ENCODE data around the gene OTOF. TPM values are rescaled to one million over a fixed set of nuclear protein-coding genes. Genes with fewer than 3 reads are reported as not detected.

OTOF gene
- polyA plus RNA-seq, 2 donors: 0.04 to 0.20 TPM

GRCh38 chr2:26423750-26424149 is 54.2 kb downstream of the OTOF start:
- H3K36me3 ChIP-seq (ENCODE audit: control insufficient read depth in 2 of 2, insufficient read depth in 2 of 2, low read length in 1 of 2): no peaks in the 10 kb centered on the region
- H3K4me1 ChIP-seq (ENCODE audit: control insufficient read depth in 2 of 2, insufficient read depth in 2 of 2, low read length in 1 of 2): no peaks in the 10 kb centered on the region
- H3K4me3 ChIP-seq (ENCODE audit: low read depth in 1 of 2, low read length in 2 of 2): no peak overlapping the region
- H3K9me3 ChIP-seq (ENCODE audit: control insufficient read depth in 2 of 2, insufficient read depth in 1 of 2, low read depth in 1 of 2, low read length in 1 of 2): no peaks in the 10 kb centered on the region
- H3K27ac ChIP-seq (ENCODE audit: low read depth in 2 of 2, low read length in 1 of 2): no peak overlapping the region
- H3K27me3 ChIP-seq (ENCODE audit: control insufficient read depth in 1 of 2, insufficient read depth in 2 of 2, low read length in 2 of 2): no peaks in the 10 kb centered on the region
- 71 to 84% methylated on average over 9 of the region's 9 CpGs for WGBS, 2 donors

- no peaks in the 10 kb centered on the region for H3K4me1 ChIP-seq (ENCODE audit: control insufficient read depth in 2 of 2, insufficient read depth in 2 of 2, low read length in 1 of 2)
- 65 to 68% methylated on average over 9 of the region's 9 CpGs for WGBS, 2 donors
These were observed 54.8 kb downstream of the OTOF start for GRCh38 chr2:26422947-26423629.

DNA sequence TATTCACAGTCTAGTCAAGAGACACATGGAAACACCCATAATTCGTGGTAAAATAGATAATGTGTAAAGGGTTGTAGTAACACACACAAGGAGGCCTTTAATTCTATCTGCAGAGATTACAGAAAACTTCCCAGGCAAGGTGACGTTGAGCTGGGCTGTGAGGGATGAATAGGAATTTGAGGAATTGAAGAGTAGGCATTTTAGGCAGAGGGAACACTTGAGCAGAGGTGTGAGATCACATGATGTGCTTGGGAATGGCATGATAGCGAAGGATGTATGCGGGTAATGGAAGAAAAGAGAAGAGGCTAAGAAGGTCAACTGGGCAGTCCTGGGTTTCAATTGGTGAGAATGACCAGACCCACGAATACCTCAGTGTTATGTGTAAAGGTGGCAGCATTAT is 56.0 kb downstream of the OTOF start:
- no peaks in the 10 kb centered on the region for H3K27me3 ChIP-seq (ENCODE audit: control insufficient read depth in 1 of 2, insufficient read depth in 2 of 2, low read length in 2 of 2)
- H3K4me1 ChIP-seq (ENCODE audit: control insufficient read depth in 2 of 2, insufficient read depth in 2 of 2, low read length in 1 of 2): no peaks in the 10 kb centered on the region
- H3K36me3 ChIP-seq (ENCODE audit: control insufficient read depth in 2 of 2, insufficient read depth in 2 of 2, low read length in 1 of 2): no peaks in the 10 kb centered on the region
- WGBS, 2 donors: 85 to 89% methylated on average over 5 of the region's 5 CpGs
- H3K4me3 ChIP-seq (ENCODE audit: low read depth in 1 of 2, low read length in 2 of 2): no peak overlapping the region
- H3K27ac ChIP-seq (ENCODE audit: low read depth in 2 of 2, low read length in 1 of 2): no peak overlapping the region
- H3K9me3 ChIP-seq (ENCODE audit: control insufficient read depth in 2 of 2, insufficient read depth in 1 of 2, low read depth in 1 of 2, low read length in 1 of 2): no peaks in the 10 kb centered on the region

More at GRCh38 chr2:26422947-26423629, 54.8 kb downstream of the OTOF start:
- H3K27ac ChIP-seq (ENCODE audit: low read depth in 2 of 2, low read length in 1 of 2): no peak overlapping the region
- no peaks in the 10 kb centered on the region for H3K9me3 ChIP-seq (ENCODE audit: control insufficient read depth in 2 of 2, insufficient read depth in 1 of 2, low read depth in 1 of 2, low read length in 1 of 2)
- no peaks in the 10 kb centered on the region for H3K36me3 ChIP-seq (ENCODE audit: control insufficient read depth in 2 of 2, insufficient read depth in 2 of 2, low read length in 1 of 2)
- H3K27me3 ChIP-seq (ENCODE audit: control insufficient read depth in 1 of 2, insufficient read depth in 2 of 2, low read length in 2 of 2): no peaks in the 10 kb centered on the region
- no peak overlapping the region for H3K4me3 ChIP-seq (ENCODE audit: low read depth in 1 of 2, low read length in 2 of 2)

DNA sequence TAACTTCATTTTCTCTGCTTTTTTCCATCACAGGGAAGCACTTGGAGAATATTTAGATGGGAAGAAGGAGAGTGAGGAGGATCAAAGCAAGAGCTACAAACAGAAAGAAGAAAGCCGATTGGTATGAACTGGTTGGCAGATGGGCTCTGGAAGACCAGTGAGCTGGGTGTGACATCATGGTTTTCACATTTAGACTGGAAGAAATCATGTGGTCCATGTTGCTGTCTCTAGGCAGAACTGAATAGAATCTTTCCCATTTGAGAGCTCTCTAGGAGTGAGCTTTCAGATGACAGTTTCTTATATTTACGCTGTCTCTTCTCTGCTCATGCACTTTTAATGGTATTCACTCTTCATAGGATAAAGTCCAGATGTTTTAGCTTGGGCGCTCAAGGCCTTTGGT is 63.6 kb downstream of the OTOF start:
- Histone ChIP-seq H3K27ac (ENCODE audit: low read depth in 2 of 2, low read length in 1 of 2) (no peak overlapping the region), H3K9me3 (ENCODE audit: control insufficient read depth in 2 of 2, insufficient read depth in 1 of 2, low read depth in 1 of 2, low read length in 1 of 2) (no peaks in the 10 kb centered on the region), H3K36me3 (ENCODE audit: control insufficient read depth in 2 of 2, insufficient read depth in 2 of 2, low read length in 1 of 2) (no peaks in the 10 kb centered on the region), H3K4me1 (ENCODE audit: control insufficient read depth in 2 of 2, insufficient read depth in 2 of 2, low read length in 1 of 2) (peaks cover 0 to 3% of the 10 kb centered on the region in 2 donors), H3K27me3 (ENCODE audit: control insufficient read depth in 1 of 2, insufficient read depth in 2 of 2, low read length in 2 of 2) (no peaks in the 10 kb centered on the region), H3K4me3 (ENCODE audit: low read depth in 1 of 2, low read length in 2 of 2) (no peak overlapping the region)
- WGBS, 2 donors: 89 to 91% methylated on average over 3 of the region's 3 CpGs

- WGBS, 2 donors: 56 to 62% methylated on average over 10 of the region's 10 CpGs
- Histone ChIP-seq H3K27me3 (ENCODE audit: control insufficient read depth in 1 of 2, insufficient read depth in 2 of 2, low read length in 2 of 2) (no peaks in the 10 kb centered on the region), H3K9me3 (ENCODE audit: control insufficient read depth in 2 of 2, insufficient read depth in 1 of 2, low read depth in 1 of 2, low read length in 1 of 2) (no peaks in the 10 kb centered on the region), H3K27ac (ENCODE audit: low read depth in 2 of 2, low read length in 1 of 2) (no peak overlapping the region), H3K4me1 (ENCODE audit: control insufficient read depth in 2 of 2, insufficient read depth in 2 of 2, low read length in 1 of 2) (peaks cover 0 to 3% of the 10 kb centered on the region in 2 donors), H3K4me3 (ENCODE audit: low read depth in 1 of 2, low read length in 2 of 2) (no peak overlapping the region), H3K36me3 (ENCODE audit: control insufficient read depth in 2 of 2, insufficient read depth in 2 of 2, low read length in 1 of 2) (no peaks in the 10 kb centered on the region)
These were observed 65.7 kb downstream of the OTOF start for GRCh38 chr2:26412091-26412673.

DNA sequence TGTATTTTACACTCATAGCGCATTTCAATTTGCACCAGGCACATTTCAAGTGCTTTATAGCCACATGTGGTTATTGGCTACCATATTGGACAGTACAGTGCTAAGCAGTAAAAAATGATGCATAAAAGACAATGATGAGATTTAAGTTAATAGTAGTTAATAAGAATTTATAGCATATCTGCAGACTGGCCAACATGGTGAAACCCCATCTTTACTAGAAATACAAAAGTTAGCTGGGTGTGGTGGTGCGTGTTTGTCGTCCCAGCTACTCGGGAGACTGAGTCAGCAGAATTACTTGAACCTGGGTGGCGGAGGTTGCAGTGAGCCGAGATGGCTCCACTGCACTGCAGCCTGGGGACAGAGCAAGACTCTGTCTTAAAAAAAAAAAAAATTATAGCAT is 66.5 kb downstream of the OTOF start:
- no peaks in the 10 kb centered on the region for H3K27me3 ChIP-seq (ENCODE audit: control insufficient read depth in 1 of 2, insufficient read depth in 2 of 2, low read length in 2 of 2)
- peaks cover 0 to 3% of the 10 kb centered on the region in 2 donors for H3K4me1 ChIP-seq (ENCODE audit: control insufficient read depth in 2 of 2, insufficient read depth in 2 of 2, low read length in 1 of 2)
- H3K4me3 ChIP-seq (ENCODE audit: low read depth in 1 of 2, low read length in 2 of 2): no peak overlapping the region
- H3K36me3 ChIP-seq (ENCODE audit: control insufficient read depth in 2 of 2, insufficient read depth in 2 of 2, low read length in 1 of 2): no peaks in the 10 kb centered on the region
- H3K9me3 ChIP-seq (ENCODE audit: control insufficient read depth in 2 of 2, insufficient read depth in 1 of 2, low read depth in 1 of 2, low read length in 1 of 2): no peaks in the 10 kb centered on the region
- H3K27ac ChIP-seq (ENCODE audit: low read depth in 2 of 2, low read length in 1 of 2): no peak overlapping the region
- WGBS, 2 donors: 93 to 96% methylated on average over 6 of the region's 6 CpGs

GRCh38 chr2:26410764-26411243 is 67.1 kb downstream of the OTOF start:
- no peak overlapping the region for H3K27ac ChIP-seq (ENCODE audit: low read depth in 2 of 2, low read length in 1 of 2)
- H3K9me3 ChIP-seq (ENCODE audit: control insufficient read depth in 2 of 2, insufficient read depth in 1 of 2, low read depth in 1 of 2, low read length in 1 of 2): no peaks in the 10 kb centered on the region
- H3K27me3 ChIP-seq (ENCODE audit: control insufficient read depth in 1 of 2, insufficient read depth in 2 of 2, low read length in 2 of 2): no peaks in the 10 kb centered on the region
- no peak overlapping the region for H3K4me3 ChIP-seq (ENCODE audit: low read depth in 1 of 2, low read length in 2 of 2)
- H3K4me1 ChIP-seq (ENCODE audit: control insufficient read depth in 2 of 2, insufficient read depth in 2 of 2, low read length in 1 of 2): peaks cover 0 to 3% of the 10 kb centered on the region in 2 donors
- WGBS, 2 donors: 89 to 92% methylated on average over 2 of the region's 2 CpGs
- H3K36me3 ChIP-seq (ENCODE audit: control insufficient read depth in 2 of 2, insufficient read depth in 2 of 2, low read length in 1 of 2): no peaks in the 10 kb centered on the region

GRCh38 chr2:26409785-26410184 is 68.1 kb downstream of the OTOF start:
- Histone ChIP-seq H3K4me3 (ENCODE audit: low read depth in 1 of 2, low read length in 2 of 2) (no peak overlapping the region), H3K36me3 (ENCODE audit: control insufficient read depth in 2 of 2, insufficient read depth in 2 of 2, low read length in 1 of 2) (no peaks in the 10 kb centered on the region), H3K27ac (ENCODE audit: low read depth in 2 of 2, low read length in 1 of 2) (no peak overlapping the region), H3K9me3 (ENCODE audit: control insufficient read depth in 2 of 2, insufficient read depth in 1 of 2, low read depth in 1 of 2, low read length in 1 of 2) (no peaks in the 10 kb centered on the region), H3K27me3 (ENCODE audit: control insufficient read depth in 1 of 2, insufficient read depth in 2 of 2, low read length in 2 of 2) (no peaks in the 10 kb centered on the region), H3K4me1 (ENCODE audit: control insufficient read depth in 2 of 2, insufficient read depth in 2 of 2, low read length in 1 of 2) (peaks cover 0 to 3% of the 10 kb centered on the region in 2 donors)
- 83 to 88% methylated on average over 1 of the region's 1 CpG for WGBS, 2 donors

- WGBS, 2 donors: 67 to 72% methylated on average over 9 of the region's 9 CpGs
- Histone ChIP-seq H3K36me3 (ENCODE audit: control insufficient read depth in 2 of 2, insufficient read depth in 2 of 2, low read length in 1 of 2) (no peaks in the 10 kb centered on the region), H3K27ac (ENCODE audit: low read depth in 2 of 2, low read length in 1 of 2) (no peak overlapping the region), H3K4me3 (ENCODE audit: low read depth in 1 of 2, low read length in 2 of 2) (no peak overlapping the region), H3K9me3 (ENCODE audit: control insufficient read depth in 2 of 2, insufficient read depth in 1 of 2, low read depth in 1 of 2, low read length in 1 of 2) (no peaks in the 10 kb centered on the region), H3K4me1 (ENCODE audit: control insufficient read depth in 2 of 2, insufficient read depth in 2 of 2, low read length in 1 of 2) (peaks cover 0 to 3% of the 10 kb centered on the region in 2 donors), H3K27me3 (ENCODE audit: control insufficient read depth in 1 of 2, insufficient read depth in 2 of 2, low read length in 2 of 2) (no peaks in the 10 kb centered on the region)
These were observed 70.4 kb downstream of the OTOF start for GRCh38 chr2:26407526-26407925.
